Iris pigment epithelial cell (primary cell): ENCODE data around the gene DMRT1.
"Not testable (repeated sequence)": the region's sequence is repeated elsewhere in the genome, so short reads cannot be mapped to it uniquely, and the experiment has no call there.

ENCODE experiments used
- DNase-seq: peaks from one replicate; pipeline ENCODE4 v3.0.0-alpha.2; 2011; ENCODE audit warnings: low read depth

DMRT1 gene

DNA sequence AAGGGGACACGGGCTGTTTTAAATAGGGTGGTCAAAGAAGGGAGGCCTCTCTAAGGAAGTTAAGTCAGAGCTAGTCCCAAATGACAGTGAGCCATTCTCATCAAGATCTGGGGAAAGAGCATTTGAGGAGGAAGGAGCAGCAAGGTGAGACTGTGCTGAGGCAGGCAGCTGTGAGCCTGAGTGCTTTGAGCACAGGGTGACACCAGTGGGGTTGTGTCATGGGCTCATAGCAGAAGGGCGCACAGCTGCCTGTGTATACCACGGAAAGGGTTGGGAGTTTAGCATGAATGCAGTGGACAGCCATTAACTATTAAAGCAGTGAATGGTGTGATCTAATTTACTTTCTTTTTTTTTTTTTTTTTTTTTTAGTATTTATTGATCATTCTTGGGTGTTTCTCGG lies 19.2 kb downstream of the DMRT1 start:
- DNase-seq: no peak

DNA sequence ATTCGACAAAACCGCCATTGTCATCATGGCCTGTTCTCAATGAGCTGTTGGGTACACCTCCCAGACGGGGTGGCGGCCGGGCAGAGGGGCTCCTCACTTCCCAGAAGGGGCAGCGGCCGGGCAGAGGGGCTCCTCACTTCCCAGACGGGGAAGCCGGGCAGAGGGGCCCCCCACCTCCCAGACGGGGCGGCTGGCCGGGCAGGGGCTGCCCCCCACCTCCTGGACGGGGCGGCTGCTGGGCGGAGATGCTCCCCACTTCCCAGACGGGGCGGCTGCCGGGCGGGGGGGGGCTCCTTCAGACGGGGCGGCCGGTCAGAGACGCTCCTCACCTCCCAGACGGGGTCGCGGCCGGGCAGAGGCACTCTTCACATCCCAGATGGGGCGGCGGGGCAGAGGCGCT lies 20.0 kb downstream of the DMRT1 start:
- DNase-seq: not testable (repeated sequence)

DNA sequence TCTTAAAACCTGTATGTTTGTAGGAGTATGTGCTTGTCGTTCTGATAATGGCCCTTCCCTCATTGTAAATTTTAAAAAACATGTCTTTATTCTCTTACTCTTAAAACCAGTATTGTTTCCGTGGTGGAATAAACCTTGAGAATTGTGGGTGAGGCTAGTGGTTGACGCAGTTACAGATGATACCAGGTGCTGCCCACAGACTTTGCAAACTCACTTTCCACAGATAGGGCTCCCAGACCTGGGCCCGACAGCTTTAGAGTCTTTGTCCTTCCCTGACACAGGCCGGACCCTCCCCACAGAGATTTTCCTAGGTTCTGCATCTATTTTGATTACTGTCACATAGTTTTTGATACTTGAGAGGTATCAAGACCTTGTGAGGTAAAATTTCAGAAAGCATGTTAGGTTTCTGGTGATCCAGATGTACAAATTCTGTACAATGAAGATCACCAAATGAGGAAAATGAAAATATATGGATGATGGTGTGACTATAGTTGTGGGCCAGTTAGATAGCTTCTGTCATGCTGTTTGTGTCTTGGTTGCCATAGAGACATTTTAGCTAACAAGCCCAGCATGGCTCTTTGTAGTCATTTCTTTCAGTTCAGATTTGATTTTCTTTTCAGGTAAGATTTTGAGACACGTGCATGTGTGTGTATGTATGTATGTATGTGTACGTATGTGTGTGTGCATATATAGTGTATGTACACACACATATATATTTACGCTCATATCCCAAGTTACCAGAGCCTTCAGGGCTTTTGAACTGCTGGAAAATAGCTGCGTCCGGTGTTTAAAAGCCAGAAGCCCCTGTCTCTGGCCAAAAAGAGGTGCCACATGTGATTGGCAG lies 33.8 kb downstream of the DMRT1 start:
- DNase-seq: no peak

DNA sequence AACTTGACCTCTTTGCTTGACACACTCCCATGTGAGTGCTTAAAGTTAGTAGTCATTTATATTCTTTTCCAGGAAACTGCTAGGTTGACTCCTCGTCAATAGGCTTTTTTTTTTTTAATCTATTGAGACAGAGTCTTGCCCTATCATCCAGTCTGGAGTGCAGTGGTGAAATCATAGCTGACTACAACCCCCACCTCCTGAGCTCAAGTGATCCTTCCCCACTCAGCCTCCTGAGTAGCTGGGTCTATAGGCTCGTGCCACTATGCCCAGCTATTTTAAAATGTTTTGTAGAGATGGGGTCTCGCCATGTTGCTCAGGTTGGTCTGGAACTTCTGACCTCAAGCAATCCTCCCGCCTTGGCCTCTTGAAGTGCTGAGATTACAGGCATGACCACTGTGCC lies 34.9 kb downstream of the DMRT1 start:
- DNase-seq: no peak

DNA sequence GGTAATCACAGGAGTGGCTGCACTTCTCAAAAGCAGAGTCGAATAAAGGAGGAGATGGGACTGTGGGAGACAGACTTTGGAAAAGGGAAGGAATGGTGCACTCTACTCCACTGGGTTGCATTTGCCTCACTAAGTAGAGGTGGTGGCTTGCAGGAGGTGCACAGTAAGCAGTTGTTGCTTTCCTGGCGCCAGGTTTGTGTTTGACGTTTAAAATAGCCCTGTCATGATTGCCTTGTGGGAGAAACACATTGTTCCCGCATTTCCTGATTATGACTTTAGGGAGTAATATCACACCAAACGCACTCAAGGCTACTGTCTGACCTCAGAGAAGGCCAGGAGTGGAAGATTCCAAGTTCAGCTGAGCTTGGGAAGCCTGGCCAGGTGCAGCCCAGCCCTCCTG lies 36.7 kb downstream of the DMRT1 start:
- DNase-seq: no peak

DNA sequence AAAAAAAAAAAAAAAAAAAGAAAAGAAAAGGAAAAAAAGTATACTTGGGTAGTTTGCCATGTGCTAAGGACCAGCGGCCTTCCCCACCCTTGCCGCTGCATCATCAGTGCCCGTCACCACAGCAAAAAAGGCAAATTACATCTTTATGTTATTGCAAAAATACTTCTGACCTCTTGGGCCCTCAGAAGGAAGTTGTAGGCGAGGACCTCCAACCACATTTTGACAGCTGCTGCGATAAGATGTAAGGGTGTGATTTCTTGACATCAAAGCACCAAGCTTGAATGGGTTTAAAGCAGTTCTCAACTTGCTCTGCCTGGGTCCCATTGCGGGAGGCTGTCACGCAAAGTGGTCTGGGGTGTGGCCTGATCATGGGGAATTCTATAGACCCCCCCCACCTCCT lies 39.2 kb downstream of the DMRT1 start:
- DNase-seq: no peak

DNA sequence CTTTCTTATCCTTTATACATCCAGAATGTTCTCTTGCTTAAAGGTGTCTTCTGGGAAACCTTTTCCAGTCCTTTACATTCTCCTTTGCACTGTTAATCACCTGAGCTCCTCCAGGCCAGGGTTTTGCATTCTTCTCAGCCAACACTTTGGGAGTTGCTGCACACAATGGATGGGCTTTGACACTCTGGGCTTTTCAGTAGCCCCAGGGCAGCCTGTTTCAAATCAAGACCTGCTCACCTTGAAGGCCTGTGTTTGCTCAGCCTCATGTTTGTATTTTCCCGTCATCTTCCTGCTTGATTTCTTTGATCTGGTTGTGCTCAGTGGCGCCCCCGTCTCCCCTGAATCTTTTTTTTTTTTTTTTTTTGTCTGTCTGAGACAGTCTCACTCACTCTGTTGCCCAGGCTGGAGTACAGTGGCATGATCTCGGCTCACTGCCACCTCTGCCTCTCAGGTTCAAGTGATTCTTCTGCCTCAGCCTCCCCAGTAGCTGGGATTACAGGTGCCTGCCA lies 41.0 kb downstream of the DMRT1 start:
- DNase-seq: no peak

DNA sequence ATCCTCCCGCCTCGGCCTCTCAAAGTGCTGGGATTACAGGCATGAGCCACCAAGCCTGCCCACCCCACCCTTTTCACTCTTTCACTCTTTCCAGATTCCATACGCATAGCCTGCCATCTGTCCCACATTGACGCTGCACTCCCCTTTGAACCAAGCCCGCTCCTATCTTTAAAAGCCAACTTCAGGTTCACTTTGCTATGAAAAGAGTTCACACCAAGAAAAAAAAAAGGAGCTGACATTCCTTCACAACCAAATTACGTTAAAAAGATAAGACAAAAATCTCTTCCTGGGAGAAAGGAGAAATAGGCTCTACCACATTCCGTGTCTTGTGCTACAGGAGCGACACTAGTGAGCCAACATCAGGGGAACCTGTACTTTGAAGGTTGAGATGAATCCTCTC lies 41.5 kb downstream of the DMRT1 start:
- no peak for DNase-seq

DNA sequence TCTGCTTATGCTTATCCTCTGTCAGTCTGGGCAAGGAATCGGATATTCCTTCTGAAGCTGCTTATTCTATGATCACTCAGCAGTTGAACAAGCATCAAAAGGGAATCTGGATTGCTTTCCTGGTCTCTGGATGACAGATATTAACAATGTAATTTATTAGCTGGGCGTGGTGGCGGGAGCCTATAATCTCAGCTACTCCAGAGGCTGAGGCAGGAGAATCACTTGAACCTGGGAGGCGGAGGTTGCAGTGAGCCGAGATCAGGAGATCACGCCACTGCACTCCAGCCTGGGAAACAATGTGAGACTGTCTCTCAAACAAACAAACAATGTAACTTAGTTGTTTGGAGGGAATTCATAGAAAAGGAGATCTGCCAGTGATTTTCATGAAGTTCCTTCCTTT lies 45.4 kb downstream of the DMRT1 start:
- DNase-seq: no peak

DNA sequence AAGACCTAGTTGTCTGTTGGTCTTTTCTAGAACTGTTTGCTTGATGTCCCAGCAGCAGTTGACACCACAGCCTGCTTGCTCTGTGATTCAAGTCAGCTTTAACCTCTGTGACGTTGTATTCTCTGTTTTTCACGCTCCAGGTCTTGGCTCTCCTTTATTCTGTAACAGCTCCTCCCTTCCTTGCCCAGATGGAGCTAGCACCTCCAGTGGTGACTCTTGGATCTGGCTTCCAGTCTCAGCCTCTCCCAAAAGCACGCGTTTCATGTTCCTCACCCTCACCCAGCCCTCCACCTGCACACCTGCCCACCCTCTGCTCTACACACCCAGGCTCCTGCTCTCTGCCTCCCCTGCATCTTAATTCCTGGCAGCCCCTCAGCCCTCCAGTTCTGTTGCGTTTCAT lies 50.6 kb downstream of the DMRT1 start:
- DNase-seq: no peak

DNA sequence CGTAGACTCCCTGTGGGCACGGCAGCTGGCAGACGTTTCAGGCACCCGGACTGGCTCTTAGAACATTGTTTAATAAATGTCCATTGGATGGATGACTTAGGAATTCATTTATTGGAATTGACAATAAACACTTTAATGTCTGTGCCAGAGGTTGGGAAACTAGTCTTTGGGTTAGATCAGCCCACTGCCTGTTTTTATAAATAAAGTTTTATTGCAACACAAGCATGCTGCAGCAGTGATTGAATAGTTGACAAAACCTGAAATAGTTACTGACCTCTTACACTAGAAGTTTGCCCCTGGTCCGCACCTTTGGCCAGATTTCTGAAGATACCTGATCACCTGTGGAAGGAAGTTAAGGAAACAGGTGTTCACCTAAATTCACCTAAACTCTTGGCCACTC lies 51.6 kb downstream of the DMRT1 start:
- no peak for DNase-seq

DNA sequence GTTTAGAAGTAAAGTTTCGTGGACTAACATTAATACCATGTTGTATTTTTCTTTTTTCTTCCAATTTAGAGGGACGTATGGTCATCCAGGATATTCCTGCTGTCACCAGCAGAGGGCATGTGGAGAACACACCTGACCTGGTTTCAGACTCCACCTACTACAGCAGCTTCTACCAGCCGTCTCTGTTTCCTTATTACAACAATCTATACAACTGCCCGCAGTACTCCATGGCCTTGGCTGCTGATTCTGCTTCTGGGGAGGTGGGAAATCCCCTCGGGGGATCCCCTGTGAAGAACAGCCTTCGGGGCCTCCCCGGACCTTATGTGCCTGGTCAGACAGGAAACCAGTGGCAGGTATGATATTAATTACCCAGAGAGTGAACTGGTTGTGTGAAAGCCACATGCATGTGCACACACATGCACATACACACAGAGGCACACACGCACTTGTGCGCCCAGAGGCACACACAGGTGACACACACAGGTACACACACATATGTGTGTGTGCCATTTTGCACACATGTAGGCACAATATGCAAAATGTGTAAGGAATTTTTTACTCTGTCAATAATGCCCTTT lies 52.4 kb downstream of the DMRT1 start:
- peak; percentile 57 for DNase-seq

DNA sequence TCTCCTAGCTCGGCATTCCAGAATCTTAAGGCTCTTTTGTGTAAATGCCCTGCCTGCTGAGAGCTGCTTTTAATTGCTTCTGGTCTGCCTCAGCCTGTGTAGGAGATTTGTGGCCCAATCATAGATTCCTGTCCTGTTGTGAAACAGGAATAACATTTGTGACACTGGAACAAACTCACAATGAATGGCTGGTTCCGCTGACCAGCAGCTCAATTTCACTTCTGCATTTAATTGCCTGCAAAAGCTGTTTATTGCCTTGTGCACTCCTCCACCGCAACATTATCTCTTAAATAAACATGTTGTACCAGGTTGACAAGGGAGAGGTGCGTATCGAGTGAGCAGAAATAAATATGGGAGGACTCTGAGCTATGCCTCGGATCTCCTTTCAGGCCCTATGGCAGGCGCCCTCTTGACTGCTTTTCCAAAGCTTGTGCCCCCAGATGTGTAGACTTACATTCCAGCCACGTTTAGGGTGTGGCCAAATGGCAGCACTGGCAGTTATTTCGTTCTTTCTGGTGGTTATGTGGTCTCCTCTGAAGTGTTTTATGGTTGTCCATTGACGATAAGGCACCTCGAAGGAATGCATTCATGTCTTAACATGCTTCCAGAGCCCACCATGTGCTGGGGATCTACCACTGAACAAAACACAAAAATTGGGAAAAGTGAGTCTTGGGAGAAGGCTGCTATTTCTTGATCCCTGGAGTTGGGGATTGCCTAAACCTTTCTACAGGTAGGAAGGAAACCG lies 58.1 kb downstream of the DMRT1 start:
- DNase-seq: no peak

DNA sequence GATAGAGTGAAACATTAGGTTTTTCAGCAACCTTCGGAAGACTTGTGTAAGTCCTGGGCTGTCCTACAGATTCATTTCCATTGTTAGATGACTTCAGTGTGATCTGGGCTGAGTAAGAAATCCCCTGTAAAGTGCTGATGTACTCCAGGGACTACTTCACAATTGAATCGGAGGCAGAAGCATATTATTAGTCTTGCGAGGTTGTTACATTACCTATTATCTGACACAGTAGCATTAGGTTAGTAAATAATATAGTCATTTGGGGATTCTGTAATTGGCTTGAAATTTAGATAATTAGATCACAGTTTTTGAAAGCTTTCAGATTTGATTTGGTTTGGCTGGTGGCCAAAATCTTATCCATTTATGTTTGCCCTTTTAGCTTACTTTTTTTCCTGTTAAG lies 62.4 kb downstream of the DMRT1 start:
- DNase-seq: no peak

DNA sequence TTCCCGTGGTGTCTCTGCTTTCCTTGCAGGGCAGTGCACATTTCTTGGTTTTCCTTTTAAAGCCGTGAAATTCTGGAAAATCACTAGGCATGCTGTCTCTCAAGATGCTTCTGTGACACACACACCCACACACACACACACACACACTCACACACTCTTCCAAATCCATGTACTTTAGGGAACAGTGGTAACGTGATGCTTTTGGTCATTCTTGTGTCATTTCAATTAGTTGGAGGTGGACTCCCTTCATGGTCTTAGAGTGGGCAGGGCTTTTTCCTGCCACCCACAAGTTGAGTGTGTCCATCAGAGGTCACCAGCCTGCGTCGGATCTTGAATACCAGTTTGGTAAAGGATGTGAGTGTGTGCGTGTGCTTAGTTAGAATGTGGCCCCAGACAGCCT lies 64.4 kb downstream of the DMRT1 start:
- DNase-seq: no peak

DNA sequence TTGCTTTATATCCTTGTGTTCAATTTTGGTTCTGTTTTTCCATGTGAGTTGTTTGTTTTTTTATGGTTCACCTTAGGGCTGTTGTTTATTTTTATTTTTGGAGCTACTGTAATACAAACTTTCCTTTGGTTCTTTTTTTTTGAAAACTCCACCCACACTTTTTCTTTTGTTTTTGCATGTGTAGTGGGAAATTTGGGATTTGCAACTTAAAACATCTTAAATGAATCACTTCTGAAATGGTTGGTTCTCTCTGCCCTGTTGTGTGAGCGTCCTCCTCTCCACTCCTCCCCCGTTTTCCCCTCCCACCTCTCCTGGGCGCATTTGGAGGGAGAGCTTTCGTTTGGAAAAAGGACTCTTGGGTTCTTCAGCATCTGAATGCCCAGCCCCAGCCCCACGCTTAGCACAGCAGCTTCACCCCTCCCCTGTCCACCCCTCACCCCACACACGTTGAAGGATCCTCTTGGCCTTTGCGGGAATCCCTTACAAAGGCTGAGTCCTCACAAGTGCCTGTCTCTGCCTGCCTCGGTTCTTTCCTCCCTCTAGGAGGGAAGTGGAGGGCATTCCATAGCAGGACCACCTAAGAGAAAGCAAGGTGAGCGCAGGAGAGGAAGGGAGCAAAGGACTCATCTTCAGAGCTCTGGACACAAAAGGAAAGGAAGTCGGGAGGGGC lies 67.2 kb downstream of the DMRT1 start:
- no peak for DNase-seq

DNA sequence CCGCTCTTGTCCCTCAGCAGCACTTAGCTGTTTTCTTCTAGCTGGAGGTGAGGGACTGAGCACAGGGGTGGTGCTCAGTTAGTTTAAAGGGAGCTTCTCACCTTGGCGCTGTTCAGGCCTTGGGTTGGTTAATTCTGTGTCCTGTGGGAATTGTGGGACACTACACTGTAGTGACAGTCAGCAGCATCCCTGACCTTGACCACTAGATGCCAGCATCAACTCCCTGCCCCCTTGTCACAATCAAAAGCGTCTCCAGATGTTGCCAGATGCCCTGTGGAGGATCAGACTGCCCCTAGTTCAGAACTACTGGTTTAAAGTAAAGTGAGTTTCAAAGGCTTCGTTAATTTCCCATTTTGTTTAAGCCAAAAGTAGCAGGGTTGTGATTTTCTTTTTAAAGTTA lies 69.5 kb downstream of the DMRT1 start:
- no peak for DNase-seq

DNA sequence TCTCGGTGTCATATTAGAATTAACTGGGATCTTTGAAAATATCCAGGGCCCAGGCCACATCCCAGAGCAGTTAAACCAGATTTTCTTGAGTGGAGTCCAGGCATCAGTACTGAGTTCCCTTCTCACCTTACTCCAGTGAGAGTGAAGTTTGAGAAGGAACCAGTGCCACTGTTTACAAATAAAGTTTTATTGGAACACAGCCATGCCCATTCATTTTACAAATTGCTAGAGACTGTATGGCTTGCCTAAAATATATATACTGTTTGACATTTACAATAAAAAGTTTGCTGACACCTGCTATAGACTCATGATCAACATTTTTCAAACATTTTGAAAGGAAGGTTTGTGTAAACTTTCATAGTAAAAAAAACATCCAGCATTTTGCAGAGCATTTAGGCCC lies 71.3 kb downstream of the DMRT1 start:
- DNase-seq: no peak

DNA sequence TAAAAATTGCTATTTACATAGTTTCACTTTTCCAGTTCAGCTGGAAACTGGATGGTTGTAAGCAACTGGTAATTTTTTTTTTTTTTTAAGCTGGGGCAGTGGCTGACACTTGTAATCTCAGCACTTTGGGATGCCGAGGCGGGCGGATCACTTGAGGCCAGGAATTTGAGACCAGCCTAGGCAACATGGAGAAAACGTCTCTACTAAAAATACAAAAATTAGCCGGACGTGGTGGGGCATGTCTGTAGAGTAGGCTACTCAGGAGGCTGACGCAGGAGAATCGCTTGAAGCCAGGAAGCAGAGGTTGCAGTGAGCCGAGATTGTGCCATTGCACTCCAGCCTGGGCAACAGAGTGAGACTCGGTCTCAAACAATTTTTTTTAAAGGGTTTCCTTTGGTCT lies 72.0 kb downstream of the DMRT1 start:
- DNase-seq: not testable (repeated sequence)

DNA sequence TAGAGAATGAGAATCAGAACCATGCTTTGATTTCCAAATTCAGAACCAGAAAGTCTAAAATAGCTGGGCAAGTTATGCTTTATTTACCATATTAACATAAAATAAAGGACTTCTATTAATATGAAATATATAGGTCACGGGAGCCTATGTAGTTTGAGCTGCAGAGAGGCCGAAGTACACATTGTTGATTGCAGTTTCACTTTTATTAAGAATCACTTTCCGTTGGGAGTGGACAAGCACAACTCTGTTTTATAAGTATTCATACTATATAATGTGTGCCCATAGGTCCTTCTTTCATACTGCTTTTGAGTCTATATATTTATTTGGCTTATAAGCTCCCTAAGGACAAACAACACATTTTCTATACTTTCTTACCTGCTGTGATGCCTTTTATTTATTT lies 76.2 kb downstream of the DMRT1 start:
- no peak for DNase-seq

DNA sequence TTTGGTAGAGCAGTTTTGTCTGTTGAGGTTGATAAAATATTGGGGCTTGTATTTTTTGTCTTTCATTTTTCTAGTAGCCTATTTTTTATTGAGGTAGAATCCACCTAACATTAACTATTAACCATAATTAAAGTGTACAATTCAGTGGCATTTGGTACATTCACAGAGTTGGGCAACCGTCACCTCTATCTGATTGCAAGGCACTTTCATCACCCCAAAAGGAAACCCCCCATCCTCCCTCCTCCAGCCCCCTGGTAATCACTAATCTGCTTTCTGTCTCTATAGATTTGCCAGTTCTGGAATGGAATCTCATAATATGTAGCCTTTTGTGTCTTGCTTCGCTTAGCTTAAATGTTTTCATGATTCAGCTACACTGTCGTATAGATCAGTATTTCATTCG lies 79.4 kb downstream of the DMRT1 start:
- no peak for DNase-seq

DNA sequence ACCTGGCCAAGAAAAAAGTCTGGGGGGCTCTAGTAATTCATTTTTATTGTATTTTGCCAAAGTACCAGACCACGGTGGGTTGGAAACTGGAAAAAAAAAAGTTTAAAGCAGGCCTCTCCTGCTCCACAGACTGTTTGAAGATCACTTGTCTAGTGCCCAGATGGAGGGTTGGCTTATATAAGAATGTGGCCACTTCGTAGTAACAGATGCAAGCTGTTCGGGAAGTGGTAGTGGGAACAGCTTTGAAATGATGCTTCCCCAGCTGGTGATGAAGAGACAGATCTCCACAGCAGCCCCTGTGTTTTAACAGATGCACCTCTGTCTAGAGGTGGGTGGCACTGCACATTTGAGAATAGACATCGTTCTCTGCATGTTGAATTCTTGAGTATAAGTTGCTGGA lies 80.7 kb downstream of the DMRT1 start:
- no peak for DNase-seq

DNA sequence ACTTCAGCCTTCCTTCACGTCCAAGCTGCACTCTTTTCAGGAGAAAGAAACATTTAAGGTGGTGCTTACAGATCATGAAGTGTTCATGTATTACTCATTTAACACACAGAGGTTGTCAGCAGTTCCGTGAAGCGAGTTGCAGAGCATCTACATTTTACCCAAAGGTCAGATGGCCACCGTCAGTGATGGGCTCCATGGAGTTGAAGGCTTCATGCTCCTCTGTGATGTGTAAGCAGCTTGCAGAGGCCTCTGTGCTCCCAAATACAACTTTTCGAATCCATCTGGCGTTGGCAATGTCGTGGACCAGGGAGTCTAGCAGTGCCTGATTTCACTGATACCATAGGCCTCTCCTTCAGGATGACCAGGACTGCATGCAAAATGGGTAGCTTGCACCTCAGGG lies 81.2 kb downstream of the DMRT1 start:
- no peak for DNase-seq
